GM23338 (cell line): ENCODE measurements around the gene OBSL1.

Experiments
- CREB1 ChIP-seq: fragments of 250-450 bp; sonication (Bioruptor Pico); IDR thresholded peaks from 2 replicates; pipeline ENCODE4 v1.5.0; 2020; ENCODE audit warnings: low read depth, mild to moderate bottlenecking, moderate library complexity
- CTCF ChIP-seq, 2 experiments: fragments of 200-600 bp in 1 of 2; sonication (generic) in 1 of 2; conservative IDR thresholded peaks; 2 replicates each; pipeline versions ENCODE4 v1.5.1 to v1.6.1; 2016 to 2017; ENCODE audit warnings: antibody characterized with exemption in 2 of 2, low read depth in 2 of 2, mild to moderate bottlenecking in 2 of 2, moderate library complexity in 1 of 2
- EZH2 ChIP-seq: fragments of 200-600 bp; sonication (generic); IDR thresholded peaks from one replicate; pipeline ENCODE4 v1.8.0; 2017; ENCODE audit warnings: antibody characterized with exemption, mild to moderate bottlenecking, low read depth; ENCODE audit not compliant: unreplicated experiment
- EZH2phosphoT487 ChIP-seq: fragments of 200-600 bp; sonication (generic); IDR thresholded peaks from one replicate; pipeline ENCODE4 v1.8.1; 2018; ENCODE audit warnings: antibody characterized with exemption; ENCODE audit not compliant: unreplicated experiment
- JUNB ChIP-seq: IDR thresholded peaks from one replicate; pipeline ENCODE4 v1.6.1; 2016; ENCODE audit warnings: antibody characterized with exemption; ENCODE audit not compliant: unreplicated experiment
- NANOG ChIP-seq: IDR thresholded peaks from 2 replicates; pipeline ENCODE4 v1.6.1; 2016; ENCODE audit warnings: antibody characterized with exemption, borderline replicate concordance
- POLR2AphosphoS5 ChIP-seq: IDR thresholded peaks from 2 replicates; pipeline ENCODE4 v1.6.1; 2016; ENCODE audit warnings: antibody characterized with exemption, low read depth
- REST ChIP-seq: IDR thresholded peaks from one replicate; pipeline ENCODE4 v1.6.1; 2018; ENCODE audit warnings: antibody characterized with exemption; ENCODE audit not compliant: unreplicated experiment
- STAT1 ChIP-seq: IDR thresholded peaks from one replicate; pipeline ENCODE4 v1.6.1; 2016; ENCODE audit warnings: antibody characterized with exemption; ENCODE audit not compliant: unreplicated experiment
- ZNF331 ChIP-seq: fragments of 250-450 bp; sonication (Bioruptor Pico); IDR thresholded peaks from 2 replicates; pipeline ENCODE4 v1.5.0; 2020; ENCODE audit warnings: low read depth, mild to moderate bottlenecking, moderate library complexity

GRCh38 chr2:219505585-219505984, 65.8 kb downstream of the OBSL1 start:
- TF ChIP-seq POLR2AphosphoS5 (no peak), CTCF (conservative IDR thresholded peaks at IDR 0.05; ENCODE audit: low read depth in 2 of 2) (no peak), EZH2 (no peak), EZH2phosphoT487 (no peak), CREB1 (no peak), JUNB (no peak), STAT1 (no peak), REST (no peak), NANOG (no peak), ZNF331 (CRISPR knock-in tag) (no peak)
